Stomach smooth muscle (tissue), 2 donors: Measurements from ENCODE around the gene NLRP6.

Experiments
- H3K27ac ChIP-seq: one replicate; pipeline ENCODE4 v1.7.0; 2013; ENCODE audit warnings: mild to moderate bottlenecking, low read length, inconsistent platforms
- H3K27me3 ChIP-seq, 2 donors: one replicate each; pipeline ENCODE4 v1.7.0; 2013; ENCODE audit warnings: low read length in 2 of 2; ENCODE audit not compliant: insufficient read depth in 2 of 2, control insufficient read depth in 1 of 2
- H3K36me3 ChIP-seq, 2 donors: one replicate each; pipeline ENCODE4 v1.7.0; 2013; ENCODE audit warnings: low read length in 2 of 2; ENCODE audit not compliant: control insufficient read depth in 2 of 2, insufficient read depth in 2 of 2
- H3K4me1 ChIP-seq: one replicate; pipeline ENCODE4 v1.7.0; 2013; ENCODE audit warnings: low read length; ENCODE audit not compliant: control insufficient read depth, insufficient read depth
- H3K4me3 ChIP-seq, 2 donors: one replicate each; pipeline ENCODE4 v1.7.0; 2013; ENCODE audit warnings: low read length in 2 of 2
- H3K9ac ChIP-seq, 2 donors: one replicate each; pipeline ENCODE4 v1.7.0; 2013; ENCODE audit warnings: low read length in 2 of 2, mild to moderate bottlenecking in 1 of 2
- H3K9me3 ChIP-seq, 2 donors: one replicate each; pipeline ENCODE4 v1.7.0; 2013; ENCODE audit warnings: low read length in 2 of 2; ENCODE audit not compliant: control insufficient read depth in 2 of 2
- donor health status: healthy.
- donor health status: Pancreatic carcinoma.

The NLRP6 gene

GRCh38 chr11:241634-242033 lies 36.6 kb upstream of the NLRP6 start:
- peaks cover 31 to 36% of the 10 kb centered on the region in 2 donors for H3K36me3 ChIP-seq
- peaks cover 2% of the 10 kb centered on the region for H3K4me1 ChIP-seq
- H3K27ac ChIP-seq = no peak overlapping the region
- no peak overlapping the region for H3K4me3 ChIP-seq
- H3K9ac ChIP-seq = no peak overlapping the region
- no peaks in the 10 kb centered on the region for H3K27me3 ChIP-seq
- H3K9me3 ChIP-seq = no peaks in the 10 kb centered on the region

- Histone ChIP-seq H3K36me3 (peaks cover 50 to 55% of the 10 kb centered on the region in 2 donors), H3K27me3 (no peaks in the 10 kb centered on the region), H3K9me3 (no peaks in the 10 kb centered on the region), H3K27ac (no peak overlapping the region), H3K4me1 (no peaks in the 10 kb centered on the region), H3K9ac (no peak overlapping the region), H3K4me3 (no peak overlapping the region)
Measured at GRCh38 chr11:244376-244775, 33.8 kb upstream of the NLRP6 start.

DNA sequence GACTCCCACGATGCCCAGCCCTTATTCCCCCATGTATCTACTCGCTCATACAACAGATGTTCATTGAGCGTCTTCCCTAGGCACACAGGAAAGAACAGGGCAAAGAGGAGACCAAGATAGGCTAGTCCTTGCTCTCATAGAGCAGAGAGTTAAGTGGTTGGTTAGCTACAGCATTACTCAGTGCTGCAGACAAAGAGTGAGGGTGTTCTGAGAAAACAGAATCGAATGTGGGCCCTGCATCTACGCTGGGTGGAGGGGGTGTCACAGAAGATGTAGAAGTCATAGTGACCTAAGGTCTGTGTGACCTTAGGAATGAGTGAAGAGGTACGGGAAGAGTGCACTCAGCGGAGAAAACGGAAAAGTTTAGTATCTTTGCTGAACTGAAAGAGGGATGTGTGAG lies 29.1 kb upstream of the NLRP6 start:
- H3K4me1 ChIP-seq = no peaks in the 10 kb centered on the region
- no peak overlapping the region for H3K9ac ChIP-seq
- H3K4me3 ChIP-seq = no peak overlapping the region
- H3K36me3 ChIP-seq = peaks cover 61 to 65% of the 10 kb centered on the region in 2 donors
- H3K27ac ChIP-seq = no peak overlapping the region
- H3K9me3 ChIP-seq = no peaks in the 10 kb centered on the region
- H3K27me3 ChIP-seq = no peaks in the 10 kb centered on the region

DNA sequence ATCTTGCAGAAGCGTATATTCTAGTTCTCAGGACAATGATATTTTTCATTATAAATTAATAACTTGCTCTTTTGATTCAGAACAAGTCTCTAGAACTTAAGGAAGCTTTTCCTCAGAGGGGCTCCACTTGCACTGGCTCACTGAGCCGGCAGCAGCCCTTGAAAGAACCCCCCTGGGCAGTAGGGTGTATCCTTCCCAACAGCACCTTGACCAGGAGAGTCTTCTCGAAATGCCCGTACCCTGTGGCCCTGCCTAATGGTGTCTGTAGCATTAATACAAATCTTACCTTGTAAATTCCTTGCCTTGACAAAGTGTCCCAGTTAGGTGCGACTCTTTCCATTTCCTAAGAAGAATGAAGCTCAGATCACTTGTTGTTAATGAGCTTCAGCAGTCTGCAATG lies 27.9 kb upstream of the NLRP6 start:
- Histone ChIP-seq H3K27ac (no peak overlapping the region), H3K9ac (no peak overlapping the region), H3K9me3 (no peaks in the 10 kb centered on the region), H3K4me1 (no peaks in the 10 kb centered on the region), H3K36me3 (peaks cover 52 to 58% of the 10 kb centered on the region in 2 donors), H3K4me3 (no peak overlapping the region), H3K27me3 (no peaks in the 10 kb centered on the region)

GRCh38 chr11:250740-251299 lies 27.4 kb upstream of the NLRP6 start:
- H3K9me3 ChIP-seq = no peaks in the 10 kb centered on the region
- H3K27me3 ChIP-seq = no peaks in the 10 kb centered on the region
- no peaks in the 10 kb centered on the region for H3K4me1 ChIP-seq
- H3K4me3 ChIP-seq = no peak overlapping the region
- H3K36me3 ChIP-seq = peaks cover 46 to 52% of the 10 kb centered on the region in 2 donors
- no peak overlapping the region for H3K27ac ChIP-seq
- H3K9ac ChIP-seq = no peak overlapping the region

GRCh38 chr11:251550-251949 lies 26.7 kb upstream of the NLRP6 start:
- H3K4me3 ChIP-seq = no peak overlapping the region
- H3K9me3 ChIP-seq = no peaks in the 10 kb centered on the region
- no peaks in the 10 kb centered on the region for H3K4me1 ChIP-seq
- no peaks in the 10 kb centered on the region for H3K27me3 ChIP-seq
- peaks cover 40 to 46% of the 10 kb centered on the region in 2 donors for H3K36me3 ChIP-seq
- no peak overlapping the region for H3K27ac ChIP-seq
- H3K9ac ChIP-seq = no peak overlapping the region

DNA sequence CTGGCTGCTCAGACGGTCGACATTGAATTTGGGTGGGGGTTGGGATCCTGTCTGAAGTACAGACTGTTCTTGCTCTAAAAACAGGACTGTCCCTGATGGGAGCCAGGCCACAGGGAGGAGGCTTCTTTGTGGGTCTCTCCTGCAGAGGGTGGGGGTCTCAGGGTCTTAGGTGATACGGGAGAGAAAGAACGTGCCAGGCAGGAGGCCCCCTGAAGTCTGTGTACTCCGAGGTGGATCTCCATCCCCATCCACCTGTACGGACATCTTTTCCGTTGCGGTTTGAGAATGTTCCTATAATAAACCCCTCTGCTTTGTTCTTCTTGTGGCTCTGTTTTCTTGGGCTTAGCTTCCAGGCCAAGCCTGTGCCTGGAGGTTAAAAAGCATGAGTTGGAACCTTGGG lies 25.5 kb upstream of the NLRP6 start:
- no peak overlapping the region for H3K4me3 ChIP-seq
- H3K36me3 ChIP-seq = peaks cover 32 to 42% of the 10 kb centered on the region in 2 donors
- no peak overlapping the region for H3K9ac ChIP-seq

GRCh38 chr11:253160-253885 lies 24.9 kb upstream of the NLRP6 start:
- Histone ChIP-seq H3K4me3 (no peak overlapping the region), H3K4me1 (no peaks in the 10 kb centered on the region), H3K36me3 (peaks cover 26 to 39% of the 10 kb centered on the region in 2 donors), H3K9ac (no peak overlapping the region), H3K27me3 (peaks cover 0 to 3% of the 10 kb centered on the region in 2 donors), H3K27ac (no peak overlapping the region), H3K9me3 (no peaks in the 10 kb centered on the region)

More for the DNA sequence above, 25.5 kb upstream of the NLRP6 start:
- Histone ChIP-seq H3K4me1 (no peaks in the 10 kb centered on the region), H3K27me3 (no peaks in the 10 kb centered on the region), H3K9me3 (no peaks in the 10 kb centered on the region), H3K27ac (no peak overlapping the region)

GRCh38 chr11:253886-254270 lies 24.3 kb upstream of the NLRP6 start:
- Histone ChIP-seq H3K4me3 (no peak overlapping the region), H3K9ac (no peak overlapping the region), H3K4me1 (no peaks in the 10 kb centered on the region), H3K27me3 (peaks cover 0 to 3% of the 10 kb centered on the region in 2 donors), H3K9me3 (no peaks in the 10 kb centered on the region), H3K27ac (no peak overlapping the region), H3K36me3 (peaks cover 20 to 34% of the 10 kb centered on the region in 2 donors)

GRCh38 chr11:255176-255575 lies 23.0 kb upstream of the NLRP6 start:
- Histone ChIP-seq H3K27me3 (peaks cover 0 to 7% of the 10 kb centered on the region in 2 donors), H3K27ac (no peak overlapping the region), H3K4me1 (no peaks in the 10 kb centered on the region), H3K36me3 (peaks cover 16 to 29% of the 10 kb centered on the region in 2 donors), H3K9ac (no peak overlapping the region), H3K9me3 (no peaks in the 10 kb centered on the region), H3K4me3 (no peak overlapping the region)

DNA sequence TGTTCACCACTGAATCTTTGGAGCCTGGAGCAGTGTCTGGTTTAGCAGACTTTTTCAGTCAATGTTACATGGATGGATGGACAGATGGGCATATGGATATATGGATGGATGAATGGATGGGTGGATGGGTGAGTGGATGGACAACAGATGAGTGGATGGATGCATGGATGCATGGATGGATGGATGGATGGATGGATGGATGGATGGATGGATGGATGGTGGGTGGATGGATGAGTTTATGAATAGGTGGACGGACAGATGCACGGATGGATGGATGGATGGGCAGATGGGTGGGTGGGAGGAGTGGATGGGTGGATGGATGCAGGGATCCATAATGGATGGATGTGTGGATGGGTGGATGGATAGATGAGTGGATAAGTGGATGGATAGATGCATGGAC lies 22.4 kb upstream of the NLRP6 start:
- Histone ChIP-seq H3K36me3 (peaks cover 16 to 24% of the 10 kb centered on the region in 2 donors), H3K9ac (no peak overlapping the region), H3K4me3 (no peak overlapping the region), H3K27me3 (peaks cover 0 to 7% of the 10 kb centered on the region in 2 donors), H3K4me1 (no peaks in the 10 kb centered on the region), H3K27ac (no peak overlapping the region), H3K9me3 (no peaks in the 10 kb centered on the region)
